GM15510 (cell line): ENCODE results near the gene SLAMF1.

ENCODE experiments used
- POLR2A ChIP-seq: IDR thresholded peaks from 3 replicates; pipeline ENCODE4 v1.6.1; 2011; ENCODE audit warnings: borderline replicate concordance; ENCODE audit not compliant: insufficient read length; ENCODE audit errors: extremely low read depth

The SLAMF1 gene

DNA sequence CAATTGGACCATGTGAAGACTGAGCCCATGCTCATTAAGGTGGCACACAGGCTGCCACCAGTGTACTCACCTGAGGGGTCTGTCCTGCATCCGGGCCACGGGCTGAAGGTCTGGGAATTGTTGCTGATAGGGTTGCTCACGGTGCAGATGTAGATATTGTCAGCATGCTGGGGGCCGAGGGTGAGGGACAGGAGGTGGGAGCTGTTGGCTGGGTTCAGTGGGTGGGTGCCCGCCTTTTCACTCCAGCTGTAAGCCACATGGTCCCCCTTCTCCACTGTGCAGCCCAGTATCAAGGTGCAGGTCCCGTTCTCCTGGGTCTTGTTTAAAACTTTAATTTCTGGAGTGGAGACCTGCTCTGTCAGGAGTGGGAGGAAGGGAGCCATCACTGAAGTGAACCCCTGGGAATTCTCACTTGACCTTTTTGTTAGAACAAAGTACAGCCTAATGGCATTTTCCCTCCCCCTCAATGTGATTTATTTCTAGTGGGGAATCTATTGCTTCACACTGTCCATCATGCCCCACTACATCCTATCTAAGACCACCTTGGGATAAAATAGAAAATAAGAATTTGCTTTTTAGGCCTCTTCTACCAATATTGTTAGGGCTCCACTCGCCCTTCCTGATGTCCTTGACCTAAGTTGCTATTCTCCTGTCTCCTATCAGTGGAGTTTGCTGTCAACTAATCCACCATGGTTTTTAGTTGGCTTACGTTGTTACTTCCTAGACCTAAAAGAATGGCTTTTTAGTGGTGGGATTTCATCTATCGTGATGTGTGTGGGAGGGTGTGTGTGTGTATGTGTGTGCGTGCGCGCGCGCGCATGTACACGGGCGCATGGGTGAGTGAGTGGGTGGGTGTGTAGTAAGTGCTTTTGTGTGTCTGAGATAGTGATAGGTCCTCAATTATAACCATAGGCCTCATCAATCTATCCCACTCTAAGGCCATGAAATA lies 12.0 kb downstream of the SLAMF1 start:
- TF ChIP-seq POLR2A = peak; percentile 71

DNA sequence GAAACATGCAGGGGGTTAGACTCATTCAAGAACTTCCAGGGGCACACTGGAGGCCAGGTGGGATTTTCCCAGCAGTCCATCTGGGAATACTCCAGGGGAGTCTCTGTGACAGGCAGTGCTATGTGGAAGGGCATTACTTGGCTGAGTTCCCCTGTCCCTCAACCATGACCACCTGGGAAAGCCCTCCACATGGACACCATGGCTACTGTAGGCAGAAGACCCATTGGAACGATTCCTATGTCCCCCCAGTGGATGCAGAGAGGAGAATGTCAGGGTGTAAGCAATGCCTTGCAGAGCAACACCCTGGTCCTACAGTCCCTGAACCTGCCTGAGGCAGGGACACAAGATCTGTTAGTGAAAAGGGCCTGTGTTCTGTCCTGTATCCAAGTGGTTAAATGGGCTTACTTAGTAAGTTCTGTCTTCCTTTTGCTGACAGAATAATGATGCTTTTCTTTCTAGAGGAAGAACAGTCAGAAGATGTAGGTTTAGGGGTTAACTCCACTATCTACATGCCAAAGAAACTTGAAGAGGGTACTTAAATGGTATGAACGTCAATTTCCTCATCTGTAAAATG lies 13.4 kb downstream of the SLAMF1 start:
- TF ChIP-seq POLR2A = peak; percentile 19

GRCh38 chr1:160631983-160632625 lies 14.7 kb downstream of the SLAMF1 start:
- TF ChIP-seq POLR2A = peak; percentile 46

DNA sequence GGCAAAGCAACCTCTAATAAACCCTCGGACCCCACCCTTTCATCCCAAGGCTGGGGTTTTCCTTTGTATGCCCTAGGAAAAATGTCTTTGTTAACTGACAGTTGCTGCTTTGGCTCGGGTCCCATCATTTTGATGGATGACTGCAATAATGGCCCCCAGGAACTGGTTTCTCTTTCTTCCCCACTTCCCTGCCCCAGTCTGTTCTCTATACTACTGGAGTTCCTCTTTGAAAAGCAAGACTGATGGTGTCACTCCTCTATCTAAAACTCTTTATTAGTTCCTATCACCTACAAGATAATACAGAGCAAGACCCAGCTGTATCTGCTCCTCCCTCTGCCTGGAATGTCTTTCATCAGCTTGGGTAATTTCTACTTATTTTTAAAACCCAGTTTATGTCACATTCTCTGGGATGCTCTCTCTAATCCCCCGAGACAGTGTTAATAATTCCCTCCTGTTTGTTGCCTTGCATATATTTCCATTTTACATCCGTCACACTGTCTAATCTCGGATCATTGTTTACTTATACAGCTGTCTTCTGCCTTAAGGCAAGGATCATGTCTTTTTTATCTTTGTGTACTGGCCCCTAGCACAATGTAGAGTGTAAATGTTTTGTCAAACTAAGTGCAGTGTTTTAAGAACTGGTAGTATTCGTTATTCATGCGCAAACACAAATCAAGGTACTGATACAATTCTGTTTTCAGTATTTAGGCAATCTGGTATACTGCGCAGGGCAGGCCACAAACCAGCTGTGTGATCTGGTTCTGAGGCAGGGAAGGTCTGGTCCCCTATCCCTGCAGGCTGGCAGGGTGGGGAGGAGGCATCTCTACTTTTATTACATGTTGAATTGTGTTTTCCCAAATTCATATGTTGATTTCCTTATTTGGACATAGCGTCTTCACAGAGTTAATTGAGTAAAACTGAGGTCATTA lies 16.1 kb downstream of the SLAMF1 start:
- peak; percentile 34 for TF ChIP-seq POLR2A

- TF ChIP-seq POLR2A = no peak
Measured at GRCh38 chr1:160629286-160630210, 17.3 kb downstream of the SLAMF1 start.

DNA sequence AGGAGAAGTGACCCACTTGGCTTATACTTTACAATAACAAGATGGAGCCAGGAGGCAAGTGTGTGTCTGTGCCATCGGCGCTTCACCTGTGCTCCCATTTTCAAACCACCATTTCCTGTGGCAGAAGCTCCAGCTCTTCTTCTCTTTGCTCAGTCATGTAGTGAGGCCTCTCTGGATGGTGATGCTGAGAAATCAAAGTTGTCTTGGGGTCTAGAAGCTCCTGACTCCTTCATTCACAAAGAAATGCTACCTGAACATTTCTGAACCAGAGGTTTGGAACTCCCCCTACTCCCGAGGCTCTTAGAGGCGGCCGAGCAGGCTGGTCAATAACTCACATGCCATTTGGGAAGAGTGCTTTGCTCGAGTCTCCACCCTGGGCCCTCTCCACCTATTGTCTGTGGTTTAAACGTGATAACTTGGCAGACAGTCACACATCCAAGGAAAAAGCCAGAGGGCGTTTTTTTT lies 18.0 kb downstream of the SLAMF1 start:
- peak; percentile 38 for TF ChIP-seq POLR2A

GRCh38 chr1:160626509-160627342 lies 20.1 kb downstream of the SLAMF1 start:
- peak; percentile 43 for TF ChIP-seq POLR2A

DNA sequence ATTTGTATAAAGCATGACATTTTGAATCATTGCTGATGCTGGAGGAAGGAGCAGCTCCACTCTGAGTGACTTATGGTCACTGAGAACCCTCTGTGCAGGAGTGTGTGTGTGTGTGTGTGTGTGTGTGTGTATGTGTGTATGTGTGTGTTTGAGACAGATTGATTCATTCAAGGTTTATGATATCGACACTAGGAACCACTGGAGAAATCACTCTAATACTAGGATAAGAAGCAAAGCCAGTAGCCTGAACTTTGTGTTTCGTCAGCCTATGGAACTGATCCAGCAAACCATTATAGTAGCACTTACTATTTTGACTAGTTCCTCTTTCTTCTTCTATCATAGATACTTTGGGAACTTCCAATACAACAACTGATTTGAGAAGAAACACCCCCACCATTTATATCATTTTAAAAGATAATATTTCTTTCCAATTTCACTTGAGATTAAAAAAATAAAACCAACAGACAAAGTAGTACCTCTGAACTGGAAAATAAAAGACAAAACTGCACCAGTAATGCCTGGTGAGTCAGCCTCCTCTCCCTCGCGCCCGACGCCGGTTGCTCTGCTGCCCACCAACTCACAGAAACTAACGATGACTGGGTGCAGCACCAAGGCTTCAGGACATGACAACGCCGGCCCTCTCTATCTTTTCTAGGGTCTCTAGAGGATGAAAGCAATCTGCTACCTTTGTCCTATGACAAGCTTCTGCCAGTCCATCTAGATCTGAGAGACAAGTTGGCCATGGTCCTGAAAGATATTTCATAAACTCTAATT lies 20.9 kb downstream of the SLAMF1 start:
- peak; percentile 49 for TF ChIP-seq POLR2A

DNA sequence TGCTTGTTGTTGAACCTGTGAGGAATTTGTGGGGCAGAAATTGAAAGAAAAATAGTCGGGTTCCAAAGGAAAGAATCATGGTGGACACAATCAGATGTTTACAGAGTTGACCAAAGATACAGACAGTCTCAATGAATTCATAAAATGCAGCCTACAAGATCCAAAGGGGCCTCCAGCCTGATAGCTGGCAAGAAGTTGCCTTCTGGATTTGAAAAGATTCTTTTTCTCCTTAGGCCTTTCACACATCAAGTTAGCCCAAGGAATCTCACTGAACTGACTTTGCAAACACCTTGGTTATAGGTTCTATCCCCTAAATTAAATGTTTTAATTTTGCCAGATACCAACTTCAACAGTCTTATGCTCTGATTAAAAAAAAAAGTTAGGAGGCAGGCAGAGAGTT lies 21.5 kb downstream of the SLAMF1 start:
- TF ChIP-seq POLR2A = no peak

- TF ChIP-seq POLR2A = no peak
Measured at GRCh38 chr1:160624464-160624863, 22.4 kb downstream of the SLAMF1 start.

DNA sequence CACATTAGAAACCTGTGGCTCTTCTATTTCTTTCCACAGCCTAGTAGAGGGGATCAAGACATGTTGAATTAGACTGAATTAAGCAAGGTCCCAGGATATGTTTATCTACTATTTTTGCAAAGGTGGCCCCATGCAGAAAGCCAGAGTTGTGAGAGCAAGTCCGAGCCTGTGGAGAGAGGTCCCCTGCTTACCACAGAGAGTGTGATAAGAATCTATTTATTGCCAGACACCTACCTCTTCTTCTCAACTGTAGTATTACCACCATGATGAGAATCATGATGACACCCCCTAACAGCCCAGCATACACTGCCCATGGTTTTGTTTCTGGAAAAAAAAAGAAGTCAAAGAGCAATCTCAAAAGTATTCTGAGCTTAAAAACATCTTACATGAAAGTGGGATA lies 23.0 kb downstream of the SLAMF1 start:
- TF ChIP-seq POLR2A = no peak

- TF ChIP-seq POLR2A = peak; percentile 14
Measured at GRCh38 chr1:160623227-160623633, 23.6 kb downstream of the SLAMF1 start.
